DND-41 (cell line): ENCODE measurements around the gene MAPK10.

Experiments used
- ATAC-seq: fragments of 200-7000 bp; cut with Tn5 transposase; 3 replicates; pipeline ENCODE4 v1.9.1; 2021; ENCODE audit warnings: low read depth; ENCODE audit not compliant: insufficient read depth
- DNase-seq: peaks from one replicate; pipeline ENCODE4 v3.0.0-alpha.2; 2020
- H2AFZ ChIP-seq: 2 replicates; pipeline ENCODE4 v1.6.0; 2012; ENCODE audit warnings: low read depth, low read length
- H3K27ac ChIP-seq: 2 replicates; pipeline ENCODE4 v1.5.1; 2012; ENCODE audit warnings: low read length, inconsistent platforms
- H3K27me3 ChIP-seq: fragments of 200-600 bp; sonication (generic); 2 replicates; pipeline ENCODE4 v1.6.0; 2012; ENCODE audit warnings: low read length, mild to moderate bottlenecking, inconsistent platforms; ENCODE audit not compliant: insufficient read depth, poor library complexity
- H3K36me3 ChIP-seq: 2 replicates; pipeline ENCODE4 v1.5.1; 2012; ENCODE audit warnings: low read length, inconsistent platforms; ENCODE audit not compliant: insufficient read depth
- H3K4me1 ChIP-seq: 2 replicates; pipeline ENCODE4 v1.5.1; 2012; ENCODE audit warnings: mild to moderate bottlenecking, low read length; ENCODE audit not compliant: insufficient read depth
- H3K4me2 ChIP-seq: 2 replicates; pipeline ENCODE4 v1.6.0; 2012; ENCODE audit warnings: mild to moderate bottlenecking, moderate library complexity, low read length, inconsistent platforms; ENCODE audit not compliant: insufficient read depth
- H3K4me3 ChIP-seq, 2 experiments: fragments of 200-600 bp in 1 of 2; shearing (Covaris generic) in 1 of 2; 2 replicates each; pipeline ENCODE4 v1.5.1; 2012 to 2016; ENCODE audit warnings: inconsistent platforms in 2 of 2, low read length in 2 of 2, mild to moderate bottlenecking in 2 of 2, low read depth in 1 of 2, moderate library complexity in 1 of 2
- H3K79me2 ChIP-seq: 2 replicates; pipeline ENCODE4 v1.6.0; 2012; ENCODE audit warnings: low read length, inconsistent platforms; ENCODE audit not compliant: insufficient read depth
- H3K9ac ChIP-seq: 2 replicates; pipeline ENCODE4 v1.6.0; 2012; ENCODE audit warnings: low read depth, mild to moderate bottlenecking, inconsistent platforms, low read length, moderate library complexity
- H3K9me3 ChIP-seq: 2 replicates; pipeline ENCODE4 v1.5.1; 2012; ENCODE audit warnings: low read length, moderate library complexity, mild to moderate bottlenecking, inconsistent platforms; ENCODE audit not compliant: insufficient read depth, severe bottlenecking
- H4K20me1 ChIP-seq: 2 replicates; pipeline ENCODE4 v1.6.0; 2012; ENCODE audit warnings: low read length; ENCODE audit not compliant: insufficient read depth
- CTCF ChIP-seq: IDR thresholded peaks from 2 replicates; pipeline ENCODE4 v1.5.1; 2012; ENCODE audit warnings: borderline replicate concordance, low read length, moderate library complexity, mild to moderate bottlenecking; ENCODE audit not compliant: poor library complexity, severe bottlenecking; ENCODE audit errors: extremely low read depth
- EZH2 ChIP-seq: IDR thresholded peaks from 3 replicates; pipeline ENCODE4 v1.6.1; 2012; ENCODE audit warnings: borderline replicate concordance, low read depth, mild to moderate bottlenecking, moderate library complexity, low read length, inconsistent platforms; ENCODE audit not compliant: severe bottlenecking

The MAPK10 gene

GRCh38 chr4:86014599-86014998 lies 345.3 kb downstream of the MAPK10 start:
- no peaks in the 10 kb centered on the region for H3K36me3 ChIP-seq
- DNase-seq (peak; percentile 51), ATAC-seq (peak; percentile 95)
- H3K27ac ChIP-seq, result no peak overlapping the region
- peaks cover 3% of the 10 kb centered on the region for H3K27me3 ChIP-seq
- TF ChIP-seq CTCF (no peak), EZH2 (no peak)
- no peak overlapping the region for H3K4me3 ChIP-seq
- no peaks in the 10 kb centered on the region for H4K20me1 ChIP-seq
- H3K4me2 ChIP-seq, result no peak overlapping the region
- H3K9me3 ChIP-seq, result no peaks in the 10 kb centered on the region
- H3K79me2 ChIP-seq, result no peaks in the 10 kb centered on the region
- no peak overlapping the region for H3K9ac ChIP-seq
- H2AFZ ChIP-seq, result no peak overlapping the region
- H3K4me1 ChIP-seq, result peaks cover 13% of the 10 kb centered on the region

- DNase-seq, result no peak
- TF ChIP-seq EZH2, result no peak
- no peak for TF ChIP-seq CTCF
- Histone ChIP-seq H3K36me3 (no peaks in the 10 kb centered on the region), H3K9me3 (no peaks in the 10 kb centered on the region), H3K27me3 (peaks cover 3% of the 10 kb centered on the region), H3K4me1 (peaks cover 13% of the 10 kb centered on the region), H2AFZ (no peak overlapping the region), H3K4me3 (no peak overlapping the region), H3K4me2 (no peak overlapping the region), H4K20me1 (no peaks in the 10 kb centered on the region), H3K9ac (no peak overlapping the region), H3K27ac (no peak overlapping the region), H3K79me2 (no peaks in the 10 kb centered on the region)
- ATAC-seq, result no peak
These were observed 346.2 kb downstream of the MAPK10 start for GRCh38 chr4:86013621-86014020.

- Histone ChIP-seq H3K79me2 (no peaks in the 10 kb centered on the region), H3K27ac (no peak overlapping the region), H4K20me1 (no peaks in the 10 kb centered on the region), H3K9ac (no peak overlapping the region), H3K4me1 (peaks cover 13% of the 10 kb centered on the region), H3K9me3 (no peaks in the 10 kb centered on the region), H3K36me3 (no peaks in the 10 kb centered on the region), H3K4me2 (no peak overlapping the region), H3K4me3 (no peak overlapping the region), H2AFZ (no peak overlapping the region), H3K27me3 (peaks cover 3% of the 10 kb centered on the region)
- ATAC-seq, result no peak
- DNase-seq, result no peak
- TF ChIP-seq EZH2, result no peak
These were observed 348.7 kb downstream of the MAPK10 start for GRCh38 chr4:86011117-86011516.

- DNase-seq (no peak), ATAC-seq (no peak)
- Histone ChIP-seq H3K27me3 (peaks cover 3% of the 10 kb centered on the region), H3K79me2 (no peaks in the 10 kb centered on the region), H3K27ac (no peak overlapping the region), H3K4me1 (no peaks in the 10 kb centered on the region), H3K9me3 (no peaks in the 10 kb centered on the region), H3K9ac (no peak overlapping the region), H3K4me2 (no peak overlapping the region), H4K20me1 (no peaks in the 10 kb centered on the region), H2AFZ (no peak overlapping the region), H3K36me3 (no peaks in the 10 kb centered on the region), H3K4me3 (no peak overlapping the region)
- TF ChIP-seq CTCF, result no peak
- TF ChIP-seq EZH2, result no peak
These were observed 352.8 kb downstream of the MAPK10 start for GRCh38 chr4:86007042-86007441.
